ENCODE measurements around the gene DPY19L1. TPM values are rescaled to one million over a fixed set of nuclear protein-coding genes. Genes with fewer than 3 reads are reported as not detected.
"Not testable (repeated sequence)": the region's sequence is repeated elsewhere in the genome, so short reads cannot be mapped to it uniquely, and the experiment has no call there.

DPY19L1 gene
- polyA plus RNA-seq, result 3.5 and 6.3 TPM in 2 replicates
- 7.5 and 7.8 TPM in 2 replicates for polyA minus RNA-seq

DNA sequence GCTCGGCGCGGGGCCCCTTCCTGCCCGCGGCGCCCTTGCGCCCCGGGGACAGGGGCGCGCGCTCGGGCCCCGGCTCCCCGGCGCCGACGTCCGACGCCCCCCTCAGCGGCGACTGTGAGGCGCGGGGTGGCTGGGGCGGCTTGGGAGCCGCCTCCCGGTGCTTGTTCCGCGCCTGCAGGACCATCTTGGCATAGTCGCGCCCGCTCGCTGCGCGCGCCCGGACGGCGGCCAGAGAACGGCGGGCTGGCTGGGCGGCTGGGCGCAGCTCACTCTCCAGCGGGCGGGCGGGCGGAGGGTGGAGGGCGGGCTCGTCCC lies at the start of gene DPY19L1:
Gene DPY19L1 (minus strand): TSS at position 275 of the 315 bp plus-strand sequence. CDS start 91 bp downstream, at position 184.
- no peak for TF ChIP-seq POLR2AphosphoS5 (IDR thresholded peaks at IDR 0.05)
- peaks cover 3% of the 10 kb centered on the region for H3F3A ChIP-seq (ENCODE audit: insufficient read depth, low read length, poor library complexity, severe bottlenecking)
- peak within 1 kb of the TSS; percentile 48 for H2AFZ ChIP-seq (ENCODE audit: low read depth, low read length)
- H3K36me3 ChIP-seq (ENCODE audit: insufficient read depth, low read length), result no peaks in the 10 kb centered on the region
- peak within 1 kb of the TSS; percentile 28 for H3K27ac ChIP-seq (ENCODE audit: low read length)
- H3K27me3 ChIP-seq (ENCODE audit: insufficient read depth, low read depth, low read length), result no peaks in the 10 kb centered on the region
- H3K9me3 ChIP-seq (ENCODE audit: low read length), result no peaks in the 10 kb centered on the region
- peak within 1 kb of the TSS; percentile 60 for H3K9ac ChIP-seq (ENCODE audit: low read length)
- peak within 1 kb of the TSS; percentile 83 for H3K4me3 ChIP-seq (ENCODE audit: low read length)
- peaks cover 4% of the 10 kb centered on the region for H4K20me1 ChIP-seq (ENCODE audit: insufficient read depth)
- peak within 1 kb of the TSS; percentile 85 for H3K4me2 ChIP-seq (ENCODE audit: low read length)
- peaks cover 11% of the 10 kb centered on the region for H3K79me2 ChIP-seq (replicated peaks; ENCODE audit: insufficient read depth, low read length)
- H3K9me2 ChIP-seq (ENCODE audit: insufficient read depth, low read length), result no peaks in the 10 kb centered on the region

DNA sequence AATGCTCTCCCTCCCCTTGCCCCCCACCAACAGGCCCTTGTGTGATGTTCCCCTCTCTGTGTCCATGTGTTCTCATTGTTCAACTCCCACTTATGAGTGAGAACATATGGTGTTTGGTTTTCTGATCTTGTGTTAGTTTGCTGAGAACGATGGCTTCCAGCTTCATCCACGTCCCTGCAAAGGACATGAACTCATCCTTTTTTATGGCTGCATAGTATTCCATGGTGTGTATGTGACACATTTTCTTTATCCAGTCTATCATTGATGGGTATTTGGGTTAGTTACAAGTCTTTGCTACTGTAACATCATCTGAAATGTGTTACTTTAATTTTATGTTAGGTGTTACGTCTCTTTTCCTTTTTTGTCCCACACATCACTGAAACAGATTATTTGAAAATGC lies 42.2 kb upstream of the DPY19L1 start:
- H3K4me3 ChIP-seq (ENCODE audit: low read length); H4K20me1 ChIP-seq (ENCODE audit: insufficient read depth); H2AFZ ChIP-seq (ENCODE audit: low read depth, low read length); H3K27ac ChIP-seq (ENCODE audit: low read length); H3K9ac ChIP-seq (ENCODE audit: low read length); H3K79me2 ChIP-seq (replicated peaks; ENCODE audit: insufficient read depth, low read length); H3K9me2 ChIP-seq (ENCODE audit: insufficient read depth, low read length); H3K36me3 ChIP-seq (ENCODE audit: insufficient read depth, low read length); H3K27me3 ChIP-seq (ENCODE audit: insufficient read depth, low read depth, low read length); H3K9me3 ChIP-seq (ENCODE audit: low read length); H3F3A ChIP-seq (ENCODE audit: insufficient read depth, low read length, poor library complexity, severe bottlenecking); H3K4me2 ChIP-seq (ENCODE audit: low read length): not testable (repeated sequence)

DNA sequence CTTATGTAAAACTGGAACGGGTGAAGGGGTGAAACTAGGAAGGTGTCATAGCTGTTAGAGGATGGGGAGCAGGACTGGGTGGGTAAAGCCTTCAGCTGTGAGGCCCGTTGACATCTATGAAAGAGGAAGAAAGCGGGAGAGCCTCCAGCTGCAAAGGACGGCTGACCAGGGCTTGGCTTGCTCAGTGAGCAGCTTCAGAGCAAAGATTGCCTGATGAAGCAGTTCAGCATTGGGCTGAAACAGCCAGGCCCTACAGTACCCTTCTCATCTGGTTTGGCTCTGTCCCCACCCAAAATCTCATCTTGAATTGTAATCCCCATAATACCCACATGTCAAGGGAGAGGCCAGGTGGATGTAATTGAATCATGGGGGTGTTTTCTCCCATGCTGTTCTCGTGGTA lies 36.7 kb upstream of the DPY19L1 start:
- not testable (repeated sequence) for H3K27ac ChIP-seq (ENCODE audit: low read length); H4K20me1 ChIP-seq (ENCODE audit: insufficient read depth)

DNA sequence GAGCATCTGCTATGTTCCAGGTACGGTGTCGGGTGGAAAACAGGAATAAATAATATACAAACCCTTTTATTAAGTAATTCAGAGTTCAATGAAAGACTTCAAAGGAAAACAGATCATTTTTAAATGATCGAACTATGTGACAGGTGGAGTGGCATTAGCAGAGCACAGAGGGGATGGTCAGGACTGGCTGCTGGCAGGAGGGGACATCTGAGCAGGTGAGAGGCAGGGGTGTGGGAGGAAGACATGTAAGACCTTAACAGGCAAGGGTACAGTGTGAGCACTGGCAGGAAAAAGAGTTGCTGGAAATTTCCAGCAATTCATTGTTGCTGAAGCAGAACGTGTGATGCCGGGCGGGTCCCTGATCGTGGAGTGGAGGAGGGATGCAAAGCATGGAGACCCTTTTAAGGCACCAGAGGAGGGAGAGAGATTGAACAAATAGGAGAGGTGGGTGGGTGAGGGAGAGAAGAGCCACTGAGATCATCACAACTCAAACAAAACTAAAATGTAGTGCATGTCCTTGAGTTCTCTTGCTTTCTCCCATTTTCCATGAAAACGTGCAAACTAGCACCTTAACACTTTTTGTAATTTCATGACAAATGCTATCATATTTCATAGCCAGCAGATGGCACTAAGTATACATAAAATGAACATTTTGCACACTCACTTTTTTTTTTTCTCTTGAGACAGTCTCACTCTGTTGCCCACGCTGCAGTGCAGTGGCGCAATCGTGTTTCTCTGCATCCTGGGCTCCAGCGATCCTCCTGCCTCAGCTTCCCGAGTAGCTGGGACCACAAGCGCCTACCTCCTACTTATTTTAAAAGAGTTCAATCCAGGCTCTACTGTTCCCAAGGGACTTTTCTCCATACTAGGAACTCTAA lies 35.9 kb upstream of the DPY19L1 start:
- H3K27ac ChIP-seq (ENCODE audit: low read length); H3K4me3 ChIP-seq (ENCODE audit: low read length); H2AFZ ChIP-seq (ENCODE audit: low read depth, low read length); H3K36me3 ChIP-seq (ENCODE audit: insufficient read depth, low read length); H3K27me3 ChIP-seq (ENCODE audit: insufficient read depth, low read depth, low read length); H3K9me3 ChIP-seq (ENCODE audit: low read length); H3F3A ChIP-seq (ENCODE audit: insufficient read depth, low read length, poor library complexity, severe bottlenecking); H4K20me1 ChIP-seq (ENCODE audit: insufficient read depth); H3K9ac ChIP-seq (ENCODE audit: low read length); H3K9me2 ChIP-seq (ENCODE audit: insufficient read depth, low read length); H3K79me2 ChIP-seq (replicated peaks; ENCODE audit: insufficient read depth, low read length); H3K4me2 ChIP-seq (ENCODE audit: low read length): not testable (repeated sequence)
- TF ChIP-seq SMC3 (conservative IDR thresholded peaks at IDR 0.05; ENCODE audit: poor library complexity), result peak; percentile 84
- peak; percentile 76 for TF ChIP-seq RAD21 (conservative IDR thresholded peaks at IDR 0.05)
- TF ChIP-seq, protein P1, sequence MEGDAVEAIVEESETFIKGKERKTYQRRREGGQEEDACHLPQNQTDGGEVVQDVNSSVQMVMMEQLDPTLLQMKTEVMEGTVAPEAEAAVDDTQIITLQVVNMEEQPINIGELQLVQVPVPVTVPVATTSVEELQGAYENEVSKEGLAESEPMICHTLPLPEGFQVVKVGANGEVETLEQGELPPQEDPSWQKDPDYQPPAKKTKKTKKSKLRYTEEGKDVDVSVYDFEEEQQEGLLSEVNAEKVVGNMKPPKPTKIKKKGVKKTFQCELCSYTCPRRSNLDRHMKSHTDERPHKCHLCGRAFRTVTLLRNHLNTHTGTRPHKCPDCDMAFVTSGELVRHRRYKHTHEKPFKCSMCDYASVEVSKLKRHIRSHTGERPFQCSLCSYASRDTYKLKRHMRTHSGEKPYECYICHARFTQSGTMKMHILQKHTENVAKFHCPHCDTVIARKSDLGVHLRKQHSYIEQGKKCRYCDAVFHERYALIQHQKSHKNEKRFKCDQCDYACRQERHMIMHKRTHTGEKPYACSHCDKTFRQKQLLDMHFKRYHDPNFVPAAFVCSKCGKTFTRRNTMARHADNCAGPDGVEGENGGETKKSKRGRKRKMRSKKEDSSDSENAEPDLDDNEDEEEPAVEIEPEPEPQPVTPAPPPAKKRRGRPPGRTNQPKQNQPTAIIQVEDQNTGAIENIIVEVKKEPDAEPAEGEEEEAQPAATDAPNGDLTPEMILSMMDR (IDR thresholded peaks at IDR 0.05; ENCODE audit: poor library complexity, severe bottlenecking), result peak; percentile 75

More for the DNA sequence above, 36.7 kb upstream of the DPY19L1 start:
- H3K79me2 ChIP-seq (replicated peaks; ENCODE audit: insufficient read depth, low read length); H3K27me3 ChIP-seq (ENCODE audit: insufficient read depth, low read depth, low read length); H2AFZ ChIP-seq (ENCODE audit: low read depth, low read length); H3F3A ChIP-seq (ENCODE audit: insufficient read depth, low read length, poor library complexity, severe bottlenecking); H3K36me3 ChIP-seq (ENCODE audit: insufficient read depth, low read length); H3K4me3 ChIP-seq (ENCODE audit: low read length); H3K4me2 ChIP-seq (ENCODE audit: low read length); H3K9ac ChIP-seq (ENCODE audit: low read length); H3K9me2 ChIP-seq (ENCODE audit: insufficient read depth, low read length); H3K9me3 ChIP-seq (ENCODE audit: low read length): not testable (repeated sequence)

DNA sequence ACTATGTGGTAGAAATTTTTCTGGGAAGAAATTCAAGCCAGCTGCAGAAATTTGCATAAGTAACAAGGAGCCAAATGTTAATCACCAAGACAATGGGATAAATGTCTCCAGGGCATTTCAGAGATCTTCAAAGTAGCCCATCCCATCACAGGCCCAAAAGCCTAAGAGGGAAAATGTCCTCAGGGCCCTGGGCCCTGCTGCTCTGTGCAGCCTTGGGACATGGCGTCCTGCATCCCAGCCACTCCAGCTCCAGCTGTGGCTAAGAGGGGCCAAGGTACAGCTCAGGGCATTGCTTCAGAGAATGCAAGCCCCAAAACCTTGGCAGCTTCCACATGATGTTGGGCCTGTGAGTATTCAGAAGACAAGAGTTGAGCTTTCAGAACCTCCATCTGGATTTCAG lies 31.8 kb upstream of the DPY19L1 start:
- not testable (repeated sequence) for H3F3A ChIP-seq (ENCODE audit: insufficient read depth, low read length, poor library complexity, severe bottlenecking); H3K9me2 ChIP-seq (ENCODE audit: insufficient read depth, low read length); H3K4me2 ChIP-seq (ENCODE audit: low read length); H2AFZ ChIP-seq (ENCODE audit: low read depth, low read length); H4K20me1 ChIP-seq (ENCODE audit: insufficient read depth); H3K4me3 ChIP-seq (ENCODE audit: low read length); H3K79me2 ChIP-seq (replicated peaks; ENCODE audit: insufficient read depth, low read length); H3K36me3 ChIP-seq (ENCODE audit: insufficient read depth, low read length); H3K9ac ChIP-seq (ENCODE audit: low read length); H3K27me3 ChIP-seq (ENCODE audit: insufficient read depth, low read depth, low read length); H3K9me3 ChIP-seq (ENCODE audit: low read length); H3K27ac ChIP-seq (ENCODE audit: low read length)

DNA sequence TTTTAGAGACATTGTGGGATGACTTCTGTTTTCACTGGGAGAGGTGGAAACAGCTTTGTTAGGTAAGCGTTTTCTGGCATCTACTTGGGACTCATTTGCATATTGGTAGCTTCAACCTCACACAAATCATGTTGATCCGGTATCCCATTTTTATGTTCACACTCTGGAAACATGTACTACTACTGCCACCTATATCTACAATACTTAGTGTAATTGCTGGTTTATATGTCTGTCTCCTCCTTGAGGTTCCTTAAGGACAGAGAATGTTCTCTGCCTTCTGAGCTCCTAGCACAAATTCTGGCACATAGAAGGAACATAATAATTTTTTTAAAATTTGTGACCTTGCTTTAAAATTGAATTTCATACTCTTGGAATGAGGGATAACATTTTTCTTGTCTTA lies 28.1 kb upstream of the DPY19L1 start:
- not testable (repeated sequence) for H3F3A ChIP-seq (ENCODE audit: insufficient read depth, low read length, poor library complexity, severe bottlenecking); H3K36me3 ChIP-seq (ENCODE audit: insufficient read depth, low read length); H3K9me2 ChIP-seq (ENCODE audit: insufficient read depth, low read length); H4K20me1 ChIP-seq (ENCODE audit: insufficient read depth); H3K4me2 ChIP-seq (ENCODE audit: low read length); H2AFZ ChIP-seq (ENCODE audit: low read depth, low read length); H3K27me3 ChIP-seq (ENCODE audit: insufficient read depth, low read depth, low read length); H3K79me2 ChIP-seq (replicated peaks; ENCODE audit: insufficient read depth, low read length); H3K9ac ChIP-seq (ENCODE audit: low read length); H3K4me3 ChIP-seq (ENCODE audit: low read length); H3K27ac ChIP-seq (ENCODE audit: low read length); H3K9me3 ChIP-seq (ENCODE audit: low read length)

DNA sequence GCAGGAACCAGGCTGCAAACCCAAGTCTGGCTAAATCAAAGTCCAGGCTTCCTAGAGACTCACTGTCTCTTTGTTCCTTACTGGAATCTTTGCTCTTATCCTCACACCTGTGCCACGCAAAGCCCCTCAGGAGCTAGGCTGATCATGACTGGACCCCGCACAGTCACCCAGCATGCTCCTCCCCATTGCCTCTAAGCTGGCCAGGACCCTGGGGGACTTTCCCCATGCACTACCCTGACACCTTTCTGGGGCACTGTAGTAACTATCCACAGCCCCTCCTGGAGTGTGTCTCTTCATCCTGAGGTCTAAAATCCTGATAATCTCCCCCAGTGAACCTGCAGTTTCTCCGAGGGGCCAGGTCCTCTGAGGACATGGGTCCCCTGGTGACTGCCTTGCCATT lies 21.3 kb upstream of the DPY19L1 start:
- not testable (repeated sequence) for H3K9me3 ChIP-seq (ENCODE audit: low read length); H3F3A ChIP-seq (ENCODE audit: insufficient read depth, low read length, poor library complexity, severe bottlenecking); H3K4me2 ChIP-seq (ENCODE audit: low read length); H3K9me2 ChIP-seq (ENCODE audit: insufficient read depth, low read length); H3K36me3 ChIP-seq (ENCODE audit: insufficient read depth, low read length); H3K79me2 ChIP-seq (replicated peaks; ENCODE audit: insufficient read depth, low read length); H4K20me1 ChIP-seq (ENCODE audit: insufficient read depth); H3K27me3 ChIP-seq (ENCODE audit: insufficient read depth, low read depth, low read length); H3K4me3 ChIP-seq (ENCODE audit: low read length); H2AFZ ChIP-seq (ENCODE audit: low read depth, low read length); H3K27ac ChIP-seq (ENCODE audit: low read length); H3K9ac ChIP-seq (ENCODE audit: low read length)

Measured in neural cell (in vitro differentiated cells).